Erythroblast (primary cell): ENCODE results near the gene TUBB.

Experiments
- DNase-seq, 2 experiments: peaks; one replicate each; lab custom pipeline; 2025; lab: John Stamatoyannopoulos, UW
- GATA1 ChIP-seq: IDR thresholded peaks from 2 replicates; pipeline ENCODE4 v1.6.1; 2011; ENCODE audit warnings: low read depth, mild to moderate bottlenecking, control low read depth, low read length, moderate library complexity
- POLR2A ChIP-seq: IDR thresholded peaks from 2 replicates; pipeline ENCODE4 v1.6.1; 2011; ENCODE audit warnings: mild to moderate bottlenecking, low read length

TUBB gene

DNA sequence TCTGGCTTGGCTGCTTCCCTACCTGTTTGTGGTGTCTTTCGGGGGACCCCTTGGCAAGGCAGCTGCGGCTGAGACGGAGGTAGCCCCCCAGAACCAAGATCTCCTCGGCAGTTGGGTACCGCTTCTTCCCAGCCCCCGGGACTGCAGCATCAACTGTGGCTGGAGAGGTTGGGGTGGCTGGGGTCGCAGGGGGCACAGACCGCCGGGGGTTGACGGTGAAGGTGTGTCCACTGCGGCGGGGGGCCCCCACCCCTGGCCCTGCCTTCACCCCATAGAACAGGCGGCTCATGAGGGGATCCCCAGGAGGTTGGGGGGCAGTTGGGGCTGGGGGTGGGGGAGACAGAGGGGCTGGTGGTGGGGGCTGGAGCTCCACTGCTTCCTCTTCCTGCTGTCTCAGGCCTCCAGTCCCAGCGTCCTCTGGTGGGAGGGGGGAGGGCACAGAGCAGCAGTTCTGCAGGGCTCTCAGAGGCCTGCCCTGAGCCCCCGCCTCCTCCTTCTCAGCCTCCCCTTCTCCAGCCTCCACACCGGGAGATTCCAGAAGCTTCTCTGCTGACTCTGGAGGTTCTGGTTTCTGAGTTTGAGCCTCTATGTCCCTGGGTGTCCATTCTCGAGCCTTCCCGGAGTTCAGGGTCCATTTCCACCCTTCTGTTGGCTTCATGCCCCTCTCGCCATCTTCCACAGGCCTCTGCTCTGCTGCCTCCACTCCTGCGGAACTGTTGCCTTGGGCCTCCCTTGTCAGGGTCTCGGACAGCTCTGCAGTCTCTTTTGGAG lies 35.6 kb upstream of the TUBB start:
- TF ChIP-seq POLR2A, result no peak
- no peak for TF ChIP-seq GATA1
- no peak for DNase-seq

GRCh38 chr6:30685157-30686008 lies 34.8 kb upstream of the TUBB start:
- TF ChIP-seq GATA1 (no peak), POLR2A (no peak)
- DNase-seq, result no peak

DNA sequence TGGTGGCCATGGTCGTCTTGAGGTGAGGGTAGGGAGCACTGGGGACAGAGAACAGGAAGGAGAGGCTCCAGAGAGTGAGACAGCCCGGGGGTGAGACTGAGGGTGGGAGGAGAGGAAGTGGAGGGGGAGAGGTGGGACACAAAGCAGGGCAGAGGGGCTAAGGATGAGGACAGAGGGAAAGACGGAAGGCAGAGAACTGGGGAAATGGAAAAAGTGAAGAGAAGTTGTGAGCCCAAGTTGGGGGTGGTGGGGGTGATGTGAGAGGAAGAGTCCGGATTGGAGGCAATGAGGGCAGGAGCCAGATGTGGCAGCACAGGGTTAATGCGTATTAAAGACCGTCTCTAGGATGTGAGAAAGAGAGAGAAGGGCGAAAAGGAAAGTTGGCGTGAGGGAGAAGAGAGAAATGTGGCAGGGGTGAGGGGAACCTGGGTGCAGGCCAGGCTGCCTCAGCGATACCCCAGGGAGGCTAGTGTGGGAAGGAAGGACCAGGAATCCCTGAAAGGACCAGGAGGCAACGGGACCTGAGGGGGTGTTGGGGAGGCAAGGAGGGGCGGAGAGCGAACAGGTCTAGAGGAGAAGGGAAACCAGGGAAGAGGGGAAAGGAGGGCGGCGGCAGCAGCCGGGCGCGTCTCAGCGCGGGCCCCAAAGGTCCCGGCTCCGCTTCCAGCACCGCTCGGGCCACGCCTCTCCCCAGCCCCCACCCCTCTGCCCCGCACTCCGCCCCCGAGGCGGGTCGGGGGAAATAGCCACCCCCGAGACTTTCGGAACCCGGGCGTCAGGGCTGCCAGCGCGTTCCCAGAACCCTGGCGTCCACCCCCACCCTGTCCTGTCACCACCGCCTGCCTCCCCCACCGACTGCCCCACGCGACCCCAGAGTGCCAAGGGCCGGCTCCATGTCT lies 33.9 kb upstream of the TUBB start, which contains the start of gene PPP1R18:
Gene PPP1R18 (minus strand): TSS at position 637 of the 899 bp plus-strand sequence. CDS start 627 bp downstream, at position 10.
- DNase-seq, result peak in 1 of 2 experiments; percentile 59
- no peak for TF ChIP-seq POLR2A
- TF ChIP-seq GATA1, result no peak

DNA sequence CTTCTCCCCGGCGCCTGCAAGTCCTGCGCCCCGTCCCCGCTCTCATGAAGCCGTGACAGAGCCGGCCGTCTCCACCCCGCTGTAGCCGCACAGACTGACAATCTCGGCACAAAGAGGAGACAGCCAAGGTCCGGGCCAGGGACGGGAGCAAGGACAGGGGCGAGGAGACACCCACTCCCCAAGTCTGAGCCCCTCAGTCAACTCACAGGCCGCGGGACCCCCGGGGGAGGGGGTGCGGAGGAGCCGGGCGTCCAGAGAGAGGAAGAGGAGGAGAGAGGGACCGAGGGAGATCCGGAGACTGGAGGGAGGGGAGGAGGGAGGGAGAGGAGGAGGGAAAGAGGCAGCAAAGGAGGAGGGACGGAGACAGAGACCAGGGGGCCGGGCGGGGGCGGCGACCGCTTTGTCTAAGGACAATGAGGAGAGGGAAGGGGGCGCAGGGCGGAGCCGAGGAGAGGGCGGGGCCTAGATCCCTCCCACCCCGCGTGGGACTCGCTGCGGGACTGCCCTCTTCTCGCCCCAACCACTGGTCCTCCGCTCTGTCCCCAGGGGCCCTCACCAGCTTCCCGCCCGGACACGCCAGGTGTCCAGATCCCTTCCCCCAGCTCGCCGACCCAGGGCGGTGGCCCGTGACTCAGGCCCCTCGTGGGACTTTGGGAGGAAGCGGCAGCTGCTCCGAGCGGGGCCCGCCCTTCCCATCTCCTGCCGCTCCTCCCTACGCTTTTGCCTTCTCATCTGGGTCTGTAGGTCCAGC lies 33.1 kb upstream of the TUBB start:
- TF ChIP-seq POLR2A (peak; percentile 33), GATA1 (no peak)
- DNase-seq, result peak; percentile 51 to 81

GRCh38 chr6:30687659-30688431 lies 32.3 kb upstream of the TUBB start:
- no peak for DNase-seq
- TF ChIP-seq POLR2A (peak; percentile 1), GATA1 (no peak)

DNA sequence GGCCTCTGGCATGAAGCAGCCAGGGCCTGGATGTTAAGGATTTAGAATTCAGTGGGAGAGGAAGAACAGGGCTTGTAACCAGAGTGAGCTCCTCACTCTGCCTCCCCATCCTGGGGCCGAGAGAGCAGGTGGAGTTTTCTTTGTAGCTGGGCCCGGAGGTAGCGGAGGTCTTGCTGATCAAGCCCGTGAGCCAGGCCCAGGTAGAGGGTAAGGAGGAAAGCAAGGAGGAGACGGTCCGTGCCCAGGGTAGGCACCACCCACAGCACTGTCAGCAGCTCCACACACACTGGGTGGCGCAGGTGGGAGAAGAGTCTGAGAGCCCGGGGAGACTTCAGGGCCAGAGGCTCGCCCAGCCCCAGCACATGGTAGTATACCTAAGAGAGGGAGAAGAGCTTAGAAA lies 31.6 kb upstream of the TUBB start:
- TF ChIP-seq GATA1, result no peak
- TF ChIP-seq POLR2A, result no peak
- no peak for DNase-seq

- DNase-seq, result no peak
- TF ChIP-seq POLR2A (no peak), GATA1 (no peak)
Observed at GRCh38 chr6:30689022-30689865, 30.9 kb upstream of the TUBB start.

- TF ChIP-seq POLR2A (no peak), GATA1 (no peak)
- DNase-seq, result no peak
Observed at GRCh38 chr6:30689985-30690384, 30.2 kb upstream of the TUBB start.

- peak; percentile 76 to 85 for DNase-seq
- TF ChIP-seq POLR2A (peak; percentile 41), GATA1 (no peak)
Observed at GRCh38 chr6:30690403-30691207, 29.5 kb upstream of the TUBB start, which contains the start of gene NRM. Gene NRM, minus strand, starts transcription at chr6:30690984. Its CDS starts 10 bp downstream, at chr6:30690974.

- TF ChIP-seq POLR2A (peak; percentile 9), GATA1 (no peak)
- DNase-seq, result no peak
Observed at GRCh38 chr6:30691208-30691847, 28.8 kb upstream of the TUBB start.
